GM19043 (cell line): Measurements from ENCODE around the gene SLC27A5.
"Not testable (repeated sequence)": the region's sequence is repeated elsewhere in the genome, so short reads cannot be mapped to it uniquely, and the experiment has no call there.

ENCODE experiments used
- ATAC-seq: cut with Tn5 transposase; IDR thresholded peaks from one replicate; pipeline ENCODE4 v1.9.1; 2021; ENCODE audit warnings: low read depth; ENCODE audit not compliant: unreplicated experiment

Gene SLC27A5

GRCh38 chr19:58550362-58551122 is 38.8 kb upstream of the SLC27A5 start:
- no peak for ATAC-seq

DNA sequence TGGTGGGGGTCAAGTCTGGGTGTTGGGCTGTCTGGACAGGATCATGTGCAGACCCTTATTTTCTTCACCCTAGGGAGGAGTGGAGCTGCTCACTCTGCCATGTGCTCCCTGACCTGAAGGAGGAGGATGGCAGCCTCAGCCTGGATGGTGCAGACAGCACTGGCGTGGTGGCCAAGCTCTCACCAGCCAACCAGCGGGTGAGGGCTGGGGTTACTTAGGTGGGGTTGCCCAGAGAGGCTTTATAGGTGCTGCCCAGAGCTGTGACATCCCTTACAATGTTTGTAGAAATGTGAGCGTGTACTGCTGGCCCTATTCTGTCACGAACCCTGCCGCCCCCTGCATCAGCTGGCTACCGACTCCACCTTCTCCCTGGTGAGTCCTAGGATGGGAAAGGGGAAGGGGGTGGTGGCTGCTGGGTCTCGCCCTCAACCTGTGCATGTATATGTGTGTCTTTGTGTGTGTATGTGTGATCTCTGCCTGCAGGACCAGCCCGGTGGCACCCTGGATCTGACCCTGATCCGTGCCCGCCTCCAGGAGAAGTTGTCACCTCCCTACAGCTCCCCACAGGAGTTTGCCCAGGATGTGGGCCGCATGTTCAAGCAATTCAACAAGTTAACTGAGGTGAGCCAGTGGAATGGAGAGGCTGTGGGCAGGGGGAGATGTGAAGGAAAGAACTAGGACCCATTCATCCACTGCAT is 38.0 kb upstream of the SLC27A5 start:
- no peak for ATAC-seq

DNA sequence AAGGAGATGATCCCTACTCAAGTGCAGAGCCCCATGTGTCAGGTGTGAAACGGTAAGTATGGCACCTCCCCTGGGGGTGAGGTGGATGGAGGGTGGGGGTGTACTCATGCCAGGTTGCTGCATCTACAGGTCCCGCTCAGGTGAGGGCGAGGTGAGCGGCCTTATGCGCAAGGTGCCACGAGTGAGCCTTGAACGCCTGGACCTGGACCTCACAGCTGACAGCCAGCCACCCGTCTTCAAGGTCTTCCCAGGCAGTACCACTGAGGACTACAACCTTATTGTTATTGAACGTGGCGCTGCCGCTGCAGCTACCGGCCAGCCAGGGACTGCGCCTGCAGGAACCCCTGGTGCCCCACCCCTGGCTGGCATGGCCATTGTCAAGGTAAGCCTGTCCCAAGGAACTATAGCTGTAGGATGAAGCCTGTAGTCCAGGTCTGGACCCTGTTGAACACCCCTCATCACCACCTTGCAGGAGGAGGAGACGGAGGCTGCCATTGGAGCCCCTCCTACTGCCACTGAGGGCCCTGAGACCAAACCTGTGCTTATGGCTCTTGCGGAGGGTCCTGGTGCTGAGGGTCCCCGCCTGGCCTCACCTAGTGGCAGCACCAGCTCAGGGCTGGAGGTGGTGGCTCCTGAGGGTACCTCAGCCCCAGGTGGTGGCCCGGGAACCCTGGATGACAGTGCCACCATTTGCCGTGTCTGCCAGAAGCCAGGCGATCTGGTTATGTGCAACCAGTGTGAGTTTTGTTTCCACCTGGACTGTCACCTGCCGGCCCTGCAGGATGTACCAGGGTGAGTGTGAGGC is 37.3 kb upstream of the SLC27A5 start:
- ATAC-seq: no peak

DNA sequence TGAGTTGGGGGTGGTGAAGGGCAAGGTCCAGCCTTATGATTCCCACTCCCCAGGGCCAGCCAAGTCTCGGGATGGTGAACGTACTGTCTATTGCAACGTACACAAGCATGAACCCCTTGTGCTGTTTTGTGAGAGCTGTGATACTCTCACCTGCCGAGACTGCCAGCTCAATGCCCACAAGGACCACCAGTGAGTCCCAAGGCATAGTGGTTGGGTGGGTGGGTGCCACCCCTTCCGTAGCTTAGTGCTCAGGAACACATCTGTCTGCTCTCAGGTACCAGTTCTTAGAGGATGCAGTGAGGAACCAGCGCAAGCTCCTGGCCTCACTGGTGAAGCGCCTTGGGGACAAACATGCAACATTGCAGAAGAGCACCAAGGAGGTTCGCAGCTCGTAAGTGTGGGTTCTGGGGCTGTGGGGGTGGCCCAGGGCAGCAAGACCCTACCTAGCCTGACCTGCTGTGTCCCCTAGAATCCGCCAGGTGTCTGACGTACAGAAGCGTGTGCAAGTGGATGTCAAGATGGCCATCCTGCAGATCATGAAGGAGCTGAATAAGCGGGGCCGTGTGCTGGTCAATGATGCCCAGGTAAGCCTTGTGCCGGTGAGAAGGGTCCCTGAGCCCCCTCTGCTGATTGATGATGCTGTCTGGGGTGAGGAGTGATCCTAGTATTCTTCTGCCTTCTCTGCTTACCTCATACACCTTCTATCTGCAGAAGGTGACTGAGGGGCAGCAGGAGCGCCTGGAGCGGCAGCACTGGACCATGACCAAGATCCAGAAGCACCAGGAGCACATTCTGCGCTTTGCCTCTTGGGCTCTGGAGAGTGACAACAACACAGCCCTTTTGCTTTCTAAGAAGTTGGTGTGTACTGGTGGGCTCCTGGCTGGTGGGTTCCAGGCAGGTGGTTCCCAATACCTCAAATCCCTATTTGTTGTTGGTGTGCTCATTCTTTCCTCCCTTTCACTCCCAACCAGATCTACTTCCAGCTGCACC is 35.8 kb upstream of the SLC27A5 start:
- no peak for ATAC-seq

DNA sequence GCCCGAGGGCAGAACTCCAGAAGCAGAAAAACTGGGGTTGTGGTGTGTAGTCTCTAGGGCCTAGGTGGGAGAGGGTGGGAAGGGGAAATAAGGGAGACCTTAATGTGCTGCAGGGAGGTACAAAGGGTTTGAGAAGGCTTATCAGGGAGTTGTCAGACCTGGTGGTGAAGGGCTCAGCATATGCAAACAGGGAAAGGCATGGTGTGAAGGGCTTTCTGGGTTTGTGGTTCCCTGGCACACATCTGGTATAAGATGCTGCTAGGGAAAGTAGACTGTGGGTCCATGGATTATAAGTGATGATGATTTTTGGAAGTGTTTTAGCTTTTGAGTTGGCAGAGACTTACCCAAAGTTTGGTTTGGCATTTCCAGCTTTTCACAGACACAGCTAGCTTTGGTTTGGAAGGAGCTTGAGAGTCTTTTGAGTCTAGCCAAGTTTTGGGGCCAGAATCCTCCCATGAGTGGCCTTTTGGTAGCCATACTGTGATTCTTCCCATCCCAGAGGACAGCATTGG is 34.3 kb upstream of the SLC27A5 start:
- ATAC-seq: no peak

DNA sequence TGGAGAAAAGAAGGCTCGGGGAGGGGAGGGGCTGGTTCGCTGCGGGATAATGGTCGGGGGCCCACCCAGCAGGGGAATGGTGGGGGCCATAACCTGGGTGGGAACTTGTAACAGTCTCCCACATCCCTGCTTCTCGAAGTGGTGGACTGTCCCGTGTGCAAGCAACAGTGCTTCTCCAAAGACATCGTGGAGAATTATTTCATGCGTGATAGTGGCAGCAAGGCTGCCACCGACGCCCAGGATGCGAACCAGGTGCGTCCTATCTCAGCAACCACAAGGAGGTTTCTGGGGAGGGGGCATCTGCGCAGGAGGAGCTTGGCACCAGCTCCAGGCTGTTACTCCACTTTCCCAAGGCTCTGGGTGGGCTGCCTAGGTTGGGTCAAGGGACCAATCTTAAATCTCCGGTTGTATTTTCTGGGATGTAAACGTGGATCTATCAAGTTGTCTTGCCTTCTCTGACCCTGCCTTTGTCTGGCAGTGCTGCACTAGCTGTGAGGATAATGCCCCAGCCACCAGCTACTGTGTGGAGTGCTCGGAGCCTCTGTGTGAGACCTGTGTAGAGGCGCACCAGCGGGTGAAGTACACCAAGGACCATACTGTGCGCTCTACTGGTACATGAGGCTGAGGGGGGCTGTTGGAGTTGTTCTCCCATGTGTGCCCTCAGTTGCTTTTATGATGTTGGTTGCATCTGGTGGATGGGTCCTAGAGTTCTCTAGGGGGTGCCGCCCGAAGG is 33.7 kb upstream of the SLC27A5 start:
- ATAC-seq: no peak

GRCh38 chr19:58544591-58545285 is 32.9 kb upstream of the SLC27A5 start:
- ATAC-seq: peak; percentile 29

DNA sequence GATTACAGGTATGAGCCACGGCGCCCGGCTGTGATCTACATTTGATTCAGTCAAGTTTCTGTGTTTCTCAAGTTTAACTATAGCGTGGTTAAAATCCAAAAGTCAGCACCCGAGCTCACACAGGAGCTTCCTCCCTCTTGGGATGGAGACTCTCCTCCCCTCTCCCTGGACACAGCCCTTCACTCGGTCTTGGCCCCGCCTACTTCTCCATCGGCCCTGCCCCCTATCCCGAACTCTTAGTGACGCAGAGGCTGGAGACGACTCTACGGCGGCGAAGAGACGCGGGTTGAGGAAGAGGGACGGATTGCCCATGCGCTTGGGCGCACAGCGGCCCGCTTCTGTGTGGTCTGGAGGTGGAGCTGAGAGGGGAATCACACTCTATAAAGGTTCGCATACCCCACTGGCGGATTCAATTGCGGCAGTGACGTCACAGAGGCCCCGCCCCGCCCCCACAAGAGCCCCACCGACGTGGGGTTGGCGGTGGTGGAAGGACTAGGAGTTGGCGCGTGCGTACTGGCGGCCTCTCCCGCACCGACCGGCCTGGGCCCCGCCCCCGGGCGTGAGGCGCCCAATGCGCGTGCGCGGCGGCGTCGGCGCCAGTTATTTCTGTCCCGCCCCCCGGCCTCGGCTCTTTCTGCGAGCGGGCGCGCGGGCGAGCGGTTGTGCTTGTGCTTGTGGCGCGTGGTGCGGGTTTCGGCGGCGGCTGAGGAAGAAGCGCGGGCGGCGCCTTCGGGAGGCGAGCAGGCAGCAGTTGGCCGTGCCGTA is 32.2 kb upstream of the SLC27A5 start, which contains the start of gene TRIM28:
Gene TRIM28, plus strand, starts transcription at position 239 of the 765 bp plus-strand sequence. CDS start 694 bp downstream, outside the sequence.
- peak; percentile 81 for ATAC-seq

DNA sequence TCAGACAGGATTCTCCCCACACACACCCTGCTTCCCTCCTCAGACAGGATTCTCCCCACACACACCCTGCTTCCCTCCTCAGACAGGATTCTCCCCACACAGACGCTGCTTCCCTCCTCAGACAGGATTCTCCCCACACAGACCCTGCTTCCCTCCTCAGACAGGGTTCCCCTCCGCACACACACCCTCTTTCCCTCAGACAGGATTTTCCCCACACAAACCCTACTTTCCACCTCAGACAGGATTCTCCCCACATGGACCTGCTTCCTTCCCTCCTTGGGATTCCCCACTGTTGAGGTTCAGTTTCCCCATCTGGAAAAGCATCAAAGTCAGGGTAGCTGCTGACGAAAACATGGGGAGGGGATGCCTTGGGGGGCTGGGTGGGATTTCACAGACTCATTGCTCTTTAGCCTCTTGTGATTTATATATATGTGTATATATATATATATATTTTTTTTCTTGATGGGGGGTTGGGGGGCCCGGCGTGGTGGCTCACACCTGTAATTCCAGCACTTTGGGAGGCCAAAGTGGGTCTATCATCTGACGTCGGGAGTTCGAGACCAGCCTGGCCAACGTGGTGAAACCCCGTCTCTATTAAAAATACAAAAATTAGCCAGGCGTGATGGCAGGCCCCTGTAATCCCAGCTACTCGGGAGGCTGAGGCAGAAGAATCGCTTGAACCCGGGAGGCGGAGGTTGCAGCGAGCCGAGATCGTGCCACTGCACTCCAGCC is 31.0 kb upstream of the SLC27A5 start:
- not testable (repeated sequence) for ATAC-seq

DNA sequence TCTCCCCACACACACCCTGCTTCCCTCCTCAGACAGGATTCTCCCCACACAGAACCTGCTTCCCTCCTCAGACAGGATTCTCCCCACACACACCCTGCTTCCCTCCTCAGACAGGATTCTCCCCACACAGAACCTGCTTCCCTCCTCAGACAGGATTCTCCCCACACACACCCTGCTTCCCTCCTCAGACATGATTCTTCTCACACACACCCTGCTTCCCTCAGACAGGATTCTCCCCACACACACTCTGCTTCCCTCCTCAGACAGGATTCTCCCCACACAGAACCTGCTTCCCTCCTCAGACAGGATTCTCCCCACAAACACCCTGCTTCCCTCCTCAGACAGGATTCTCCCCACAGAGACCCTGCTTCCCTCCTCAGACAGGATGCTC is 27.4 kb upstream of the SLC27A5 start:
- not testable (repeated sequence) for ATAC-seq

DNA sequence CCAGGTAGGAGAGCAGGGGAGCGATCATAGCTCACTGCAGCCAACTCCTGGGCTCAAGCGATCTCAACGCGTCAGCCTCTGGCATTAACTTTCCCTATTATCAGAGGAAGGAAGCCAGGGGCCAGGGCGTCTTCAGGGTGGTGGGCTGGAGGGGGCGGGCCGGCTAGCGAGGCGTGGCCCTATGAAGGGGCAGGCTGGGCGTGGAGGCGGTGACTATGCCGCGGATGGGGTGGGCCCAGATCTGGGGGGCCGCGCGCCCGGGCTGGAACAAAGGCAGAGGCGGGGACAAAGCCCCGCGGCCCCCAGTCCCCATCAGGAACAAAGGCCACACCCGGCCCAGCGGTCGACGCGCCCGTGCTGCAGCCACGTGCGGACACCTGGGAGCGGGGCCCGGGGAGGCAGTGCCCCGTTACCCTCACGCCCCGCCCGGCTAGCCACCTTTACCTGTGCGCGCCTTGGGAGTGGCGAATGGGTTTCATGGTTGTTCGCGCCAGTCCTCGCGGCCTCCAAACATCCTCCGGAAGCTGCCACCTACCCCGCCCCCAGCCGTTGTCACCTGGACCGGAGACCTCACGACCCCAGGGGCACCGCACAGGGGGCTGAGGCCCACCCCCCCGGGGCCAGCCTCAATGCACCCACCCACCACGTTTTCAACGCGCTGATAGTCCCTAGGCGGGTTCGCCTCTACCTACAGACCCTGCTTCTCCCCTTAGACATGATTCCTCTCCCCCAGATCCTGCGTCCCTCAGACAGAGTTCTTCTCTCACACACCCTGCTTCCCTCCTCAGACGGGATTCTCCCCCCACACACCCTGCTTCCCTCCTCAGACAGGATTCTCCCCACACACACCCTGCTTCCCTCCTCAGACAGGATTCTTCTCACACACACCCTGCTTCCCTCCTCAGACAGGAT is 26.7 kb upstream of the SLC27A5 start:
- ATAC-seq: no peak

DNA sequence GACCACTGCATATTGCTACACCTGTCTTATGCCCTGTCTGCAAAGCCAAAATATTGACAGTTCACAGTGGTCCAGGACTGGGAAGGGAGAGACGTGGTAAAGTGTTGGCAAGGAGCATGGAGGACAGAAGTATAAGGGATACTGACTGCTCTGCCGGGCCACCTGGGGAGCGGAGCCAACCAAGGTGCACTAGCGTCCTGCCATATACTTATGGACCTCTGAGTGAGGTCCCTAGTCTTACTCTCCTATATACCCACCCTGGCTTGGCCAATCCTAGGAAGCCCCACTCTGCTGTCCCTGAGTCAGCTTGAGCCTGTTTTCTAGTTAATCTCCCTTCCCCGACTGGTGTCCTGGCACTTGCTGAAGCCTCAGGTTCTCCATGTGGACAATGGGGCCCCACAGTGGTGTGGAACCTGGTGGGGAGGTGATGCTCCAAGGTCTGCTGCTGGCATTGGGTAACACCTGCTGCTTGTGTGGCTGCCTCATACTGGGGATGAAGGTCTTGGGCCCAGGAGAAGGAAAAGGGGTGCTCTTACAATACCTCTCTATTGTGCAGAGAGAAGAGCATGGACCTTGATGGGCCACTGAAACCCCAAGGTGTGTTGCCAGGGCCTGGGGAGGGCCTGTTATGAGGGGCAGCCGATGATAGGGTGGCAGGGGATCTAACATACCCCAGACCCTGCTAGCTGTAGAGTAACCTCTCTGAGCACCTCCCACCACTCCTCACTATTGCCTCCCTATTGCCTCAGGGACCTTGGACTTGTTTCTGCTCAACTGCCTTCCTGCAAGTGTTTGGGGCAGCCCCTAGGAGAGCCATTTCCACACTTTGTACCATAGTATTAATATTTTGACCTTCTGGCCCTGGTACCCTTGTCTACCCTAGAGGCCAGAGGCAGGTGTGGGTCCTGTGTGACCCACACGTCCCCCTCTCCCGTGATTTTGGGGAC is 25.3 kb upstream of the SLC27A5 start:
- ATAC-seq: no peak

GRCh38 chr19:58535857-58536256 is 24.1 kb upstream of the SLC27A5 start:
- ATAC-seq: no peak

DNA sequence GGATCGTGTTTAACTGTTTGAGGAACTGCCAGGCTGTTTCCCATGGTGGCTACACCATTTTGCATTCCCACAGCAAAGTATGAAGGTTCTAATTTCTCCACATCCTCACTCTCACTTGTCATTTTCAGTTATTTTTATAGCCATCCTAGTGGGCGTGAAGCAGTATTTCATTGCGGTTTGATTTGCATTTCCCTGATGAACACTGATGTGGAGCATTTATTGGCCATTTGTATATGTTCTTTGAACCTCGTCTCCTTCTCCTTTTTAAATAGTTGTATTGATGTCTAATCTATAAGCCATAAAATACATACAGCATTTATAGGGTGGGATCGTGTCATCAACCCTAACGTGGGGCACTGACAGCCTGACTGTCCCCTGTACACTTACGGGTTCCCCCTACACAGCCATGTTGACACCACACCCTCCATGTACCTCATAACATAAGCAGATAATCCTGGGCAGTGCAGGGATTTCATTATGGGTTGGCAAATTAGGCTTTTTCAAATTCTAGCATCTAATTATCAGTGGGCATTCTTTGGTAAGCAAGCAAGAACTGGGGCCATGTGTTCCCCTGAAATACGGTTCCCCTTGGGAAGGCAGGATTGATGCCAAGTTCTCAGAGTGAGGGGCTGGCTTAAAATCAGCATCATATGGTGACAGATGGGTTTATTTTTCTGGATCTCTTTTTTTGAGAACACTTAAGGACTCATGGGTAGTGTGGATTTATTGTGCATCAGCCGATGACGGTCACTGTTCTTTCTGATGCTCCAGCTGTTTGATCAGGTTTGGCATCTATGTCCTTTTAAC is 19.4 kb upstream of the SLC27A5 start:
- no peak for ATAC-seq
